HUDEP-2 (cell line): ENCODE measurements around the gene TNFRSF18.

Experiments
- DNase-seq, 76 experiments: peaks; one replicate each; lab custom pipeline; 2025; ENCODE audit not compliant: unreplicated experiment in 76 of 76; lab: John Stamatoyannopoulos, UW

TNFRSF18 gene

DNA sequence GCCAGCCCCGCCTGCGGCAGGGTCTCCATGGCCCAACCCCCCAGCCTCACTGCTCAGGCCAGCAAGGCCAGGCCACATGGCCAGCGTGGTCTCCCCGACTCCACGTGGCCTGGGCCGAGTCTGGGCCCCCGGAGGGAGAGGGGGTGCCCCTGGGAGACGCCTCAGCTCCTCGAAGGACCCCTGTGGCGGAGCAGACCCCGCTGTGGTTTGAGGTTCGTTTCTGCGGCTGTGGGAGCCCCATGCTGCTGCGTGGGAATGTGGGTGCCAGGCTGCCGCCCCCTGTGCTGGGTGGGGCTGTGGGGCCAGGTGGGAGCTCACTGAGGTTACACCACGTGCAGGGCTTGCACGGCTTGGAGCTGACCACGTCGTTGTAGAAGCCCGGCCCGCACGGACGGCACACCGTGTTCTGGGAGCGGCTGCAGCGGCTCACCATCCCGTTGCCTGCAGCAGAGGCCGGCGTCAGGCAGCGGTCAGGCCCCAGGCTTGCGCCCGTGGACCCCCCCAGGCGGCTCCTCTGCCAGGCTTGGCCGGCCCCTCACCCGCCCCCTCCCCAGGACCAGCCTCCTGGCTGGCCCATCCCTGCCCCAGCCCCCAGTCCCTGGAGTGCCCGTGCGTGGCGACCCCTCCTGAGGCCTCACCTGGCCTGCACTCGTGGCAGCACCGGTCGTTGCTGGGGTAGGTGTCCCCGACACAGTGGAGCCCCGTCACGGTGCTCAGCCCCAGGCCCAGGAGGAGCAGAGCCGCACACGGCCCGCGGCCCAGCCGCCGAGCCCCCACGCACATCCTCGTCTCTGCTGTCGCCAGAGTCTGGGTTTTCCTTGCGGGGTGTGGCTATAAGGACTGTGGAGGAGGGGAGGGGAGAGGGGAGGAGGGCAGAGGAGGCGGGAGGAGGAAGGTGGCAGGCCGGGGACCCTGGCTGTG is 7.2 kb upstream of the TNFRSF18 start, which contains the start of gene TNFRSF4:
TSS of gene TNFRSF4 (minus strand) at position 809 of the 921 bp plus-strand sequence. CDS start at position 783, 26 bp downstream.
- DNase-seq: no peak

DNA sequence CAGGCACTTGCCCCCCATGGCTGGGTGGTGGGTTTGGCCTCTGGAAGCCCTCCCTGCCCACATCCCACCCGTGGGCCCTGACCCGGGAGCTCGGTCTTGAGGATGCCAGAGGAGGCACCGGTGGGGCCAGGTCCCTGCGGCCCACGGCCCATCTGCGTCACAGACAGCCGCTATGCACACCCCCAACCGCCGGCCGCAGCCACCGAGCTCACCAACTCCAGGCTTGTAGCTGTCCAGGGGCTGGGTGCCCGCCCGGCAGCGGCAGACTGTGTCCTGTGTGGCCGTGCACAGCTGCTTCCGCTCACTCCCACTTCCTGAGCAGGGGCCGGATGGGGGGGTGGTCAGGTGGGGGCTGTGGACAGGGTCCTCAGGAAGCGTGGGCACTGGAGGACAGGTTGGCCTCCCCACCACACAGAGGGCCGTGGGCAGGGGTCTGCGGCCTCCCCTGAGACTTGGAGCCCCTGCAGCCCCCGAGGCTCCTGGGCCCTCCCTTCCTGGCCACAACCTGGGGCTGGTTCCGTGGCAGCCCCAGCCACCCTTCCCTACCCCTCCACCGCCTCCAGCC is 6.5 kb upstream of the TNFRSF18 start:
- no peak for DNase-seq

DNA sequence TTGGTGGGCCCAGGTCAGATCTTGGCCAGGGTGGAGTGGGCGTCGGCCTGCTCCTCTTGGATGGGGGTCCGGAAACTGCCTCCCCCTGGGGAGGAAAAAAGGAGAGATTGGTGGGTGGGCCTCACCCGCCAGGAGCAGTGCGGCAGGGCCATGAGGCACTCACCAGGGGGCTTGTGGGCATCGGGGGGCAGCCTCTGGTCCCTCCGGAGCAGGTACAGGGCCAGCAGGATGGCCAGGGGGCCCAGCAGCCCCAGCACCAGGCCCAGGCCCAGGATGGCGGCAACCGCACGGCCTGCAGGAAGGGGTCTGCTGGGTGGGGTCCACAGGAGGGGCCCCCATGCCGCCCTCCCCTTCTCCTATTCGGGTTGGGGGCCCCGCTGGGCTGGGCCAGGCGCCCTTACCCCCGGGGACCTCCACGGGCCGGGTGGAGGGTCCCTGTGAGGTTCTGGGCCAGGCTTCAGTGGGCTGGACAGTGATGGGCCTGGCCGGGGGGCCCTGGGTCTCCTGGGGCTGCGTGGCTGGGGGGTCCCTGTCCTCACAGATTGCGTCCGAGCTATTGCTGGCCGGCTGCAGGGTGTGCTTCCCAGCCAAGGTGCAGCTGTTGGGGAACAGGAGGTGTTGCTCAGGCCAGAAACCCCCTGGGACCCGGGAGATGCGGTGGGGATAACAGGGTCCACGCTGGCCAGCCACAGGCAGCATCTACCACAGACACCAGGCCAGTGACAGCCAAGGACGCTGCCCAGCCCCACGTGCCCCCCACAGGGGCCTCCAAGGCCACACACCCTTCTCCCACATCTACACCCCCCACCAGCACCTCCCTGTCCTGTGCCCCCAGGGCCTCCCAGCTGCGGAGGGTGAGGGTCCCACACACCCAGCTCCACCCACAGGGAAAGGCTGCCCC is 5.4 kb upstream of the TNFRSF18 start:
- DNase-seq: no peak

DNA sequence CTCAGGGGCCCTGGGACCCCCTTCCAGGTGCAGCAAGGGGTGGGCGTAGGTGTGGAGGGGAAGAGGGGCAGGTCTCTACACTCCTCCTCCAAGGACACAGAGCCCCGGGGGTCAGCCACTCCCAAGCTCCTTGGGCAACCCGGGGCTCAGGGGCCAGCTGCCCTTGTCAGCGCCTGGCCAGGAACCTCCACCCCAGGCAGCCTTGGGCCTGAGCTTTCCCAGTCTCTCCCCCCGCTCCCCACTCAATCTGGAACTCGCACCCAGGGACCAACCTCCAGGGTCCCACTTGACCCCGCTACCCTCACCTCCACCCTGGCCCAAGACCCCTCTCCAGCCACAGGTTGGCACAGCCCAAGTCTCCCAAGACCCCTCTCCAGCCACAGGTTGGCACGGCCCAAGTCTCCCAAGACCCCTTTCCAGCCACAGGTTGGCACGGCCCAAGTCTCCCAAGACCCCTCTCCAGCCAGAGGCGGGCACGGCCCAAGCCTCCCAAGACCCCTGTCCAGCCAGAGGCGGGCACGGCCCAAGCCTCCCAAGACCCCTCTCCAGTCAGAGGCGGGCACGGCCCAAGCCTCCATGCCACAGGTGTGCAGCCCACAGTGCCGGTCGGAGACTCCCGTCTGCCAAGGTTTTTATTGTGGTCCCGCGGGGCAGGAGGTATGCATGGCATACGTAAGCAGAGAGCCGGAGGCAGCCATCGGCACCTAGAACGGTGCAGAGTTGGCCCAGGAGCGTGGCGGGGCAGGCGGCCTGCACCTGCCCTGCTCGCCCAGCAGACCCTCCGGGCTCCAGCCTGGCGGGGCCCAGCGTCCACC is 4.5 kb upstream of the TNFRSF18 start:
- no peak for DNase-seq

DNA sequence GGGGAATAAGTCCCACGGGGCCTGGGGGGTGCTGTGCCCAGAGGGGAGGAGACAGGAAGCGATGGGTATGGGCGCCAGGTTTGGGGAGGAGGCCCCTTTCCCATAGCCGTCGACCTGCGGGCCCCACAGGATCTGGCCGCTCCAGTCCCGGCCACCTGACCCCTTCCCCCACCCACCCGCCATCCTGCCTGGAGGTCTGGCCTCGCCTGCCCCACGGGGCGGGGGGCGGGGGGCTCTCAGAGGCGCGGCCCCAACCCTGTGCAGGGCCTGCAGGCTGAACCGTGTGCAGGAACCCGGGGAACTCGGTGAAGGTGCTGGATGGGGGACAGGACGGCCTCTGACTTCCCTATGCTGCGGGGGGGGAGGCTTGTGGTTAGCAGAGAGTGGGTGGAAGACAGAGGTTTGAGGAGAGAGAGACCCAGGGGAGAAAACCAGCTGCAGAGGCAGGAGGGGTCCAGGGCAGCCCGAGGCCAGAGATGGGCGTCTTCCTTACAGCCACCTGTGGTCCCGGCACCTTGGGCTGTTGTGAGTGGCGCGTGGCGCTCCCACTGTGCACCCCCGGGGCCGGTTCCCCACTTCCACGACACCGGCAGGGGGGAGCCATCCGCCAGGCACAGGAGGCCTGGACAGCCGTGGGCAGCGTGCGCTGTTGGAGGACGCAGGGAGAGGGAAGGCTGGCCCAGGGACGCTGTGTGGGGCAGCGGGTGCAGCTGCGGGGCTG is 2.5 kb upstream of the TNFRSF18 start:
- peak in 15 of 76 experiments; percentile 3 to 64 (median 16) for DNase-seq

DNA sequence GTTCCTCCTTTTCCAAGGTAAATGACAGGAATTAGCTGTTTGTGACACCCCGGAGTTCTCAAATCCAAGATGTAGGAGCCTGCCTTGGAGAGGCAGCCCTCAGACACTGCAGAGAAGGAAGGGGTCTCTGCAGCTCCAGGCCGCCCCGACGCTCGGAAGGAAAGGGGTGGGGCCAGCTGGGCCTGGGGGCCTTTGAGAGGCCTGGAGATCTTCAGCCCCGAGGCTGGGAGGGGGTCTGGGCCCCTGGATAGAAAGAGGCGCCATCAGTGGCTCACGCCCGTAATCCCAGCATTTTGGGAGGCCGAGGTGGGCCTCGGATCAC is 1.1 kb upstream of the TNFRSF18 start:
- DNase-seq: no peak

DNA sequence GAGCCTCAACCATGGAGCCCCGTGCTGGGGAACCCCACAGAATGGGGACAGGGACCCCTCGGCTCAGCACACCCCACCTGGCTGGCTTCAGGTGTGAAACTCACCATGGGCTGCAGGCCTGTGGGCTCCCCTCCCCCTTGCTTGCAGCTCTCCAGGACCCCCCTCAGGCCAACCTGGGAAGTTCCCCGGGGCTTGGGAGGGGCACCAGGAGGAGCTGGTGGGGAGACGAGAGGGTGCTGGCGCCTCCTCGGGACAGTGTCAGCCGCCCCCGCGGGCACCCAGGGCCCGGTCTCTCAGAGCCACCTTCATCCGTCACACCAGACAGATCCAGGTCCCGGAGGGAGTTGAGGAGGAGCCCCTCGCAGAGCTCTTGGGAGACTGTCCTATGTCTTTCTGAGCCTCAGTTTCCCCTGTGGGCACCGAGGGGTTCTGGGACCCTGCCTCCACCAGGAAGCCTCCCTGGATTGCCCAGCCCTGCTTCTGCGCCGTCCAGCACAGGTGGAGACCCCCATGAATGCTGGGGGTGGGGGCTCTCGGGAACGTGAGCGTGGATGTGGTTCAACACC is 657 bp upstream of the TNFRSF18 start:
- no peak for DNase-seq

DNA sequence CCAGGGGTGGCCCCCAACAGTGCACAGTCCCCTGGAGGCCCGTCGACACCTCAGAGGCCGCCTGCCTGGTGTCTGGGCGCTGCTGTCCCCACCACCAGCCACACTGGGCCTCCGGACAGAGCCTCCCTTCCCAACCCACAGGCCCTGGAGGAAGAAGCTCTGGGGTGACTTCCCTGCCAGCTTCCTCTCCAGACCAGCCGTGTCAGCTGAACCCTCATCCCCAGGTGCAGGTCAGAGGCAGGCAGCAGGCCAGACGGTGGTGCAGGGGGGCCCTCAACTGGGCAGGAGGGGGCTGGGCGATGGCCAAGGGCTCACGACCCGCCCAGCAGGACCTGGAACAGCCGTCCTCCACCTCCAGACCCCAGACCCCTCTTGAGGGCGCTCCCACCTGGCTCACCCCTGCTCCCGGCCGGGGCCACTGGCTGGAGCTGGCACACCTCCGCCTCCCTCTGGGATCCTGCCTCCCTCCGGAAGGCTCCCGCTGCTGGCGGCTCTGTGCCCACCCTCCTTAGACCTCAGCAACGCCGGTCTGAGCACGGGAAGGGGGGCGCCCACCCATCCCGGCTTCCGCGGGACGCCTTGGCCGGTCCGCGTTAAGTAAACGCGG is 520 bp downstream of the TNFRSF18 start:
- DNase-seq: no peak

DNA sequence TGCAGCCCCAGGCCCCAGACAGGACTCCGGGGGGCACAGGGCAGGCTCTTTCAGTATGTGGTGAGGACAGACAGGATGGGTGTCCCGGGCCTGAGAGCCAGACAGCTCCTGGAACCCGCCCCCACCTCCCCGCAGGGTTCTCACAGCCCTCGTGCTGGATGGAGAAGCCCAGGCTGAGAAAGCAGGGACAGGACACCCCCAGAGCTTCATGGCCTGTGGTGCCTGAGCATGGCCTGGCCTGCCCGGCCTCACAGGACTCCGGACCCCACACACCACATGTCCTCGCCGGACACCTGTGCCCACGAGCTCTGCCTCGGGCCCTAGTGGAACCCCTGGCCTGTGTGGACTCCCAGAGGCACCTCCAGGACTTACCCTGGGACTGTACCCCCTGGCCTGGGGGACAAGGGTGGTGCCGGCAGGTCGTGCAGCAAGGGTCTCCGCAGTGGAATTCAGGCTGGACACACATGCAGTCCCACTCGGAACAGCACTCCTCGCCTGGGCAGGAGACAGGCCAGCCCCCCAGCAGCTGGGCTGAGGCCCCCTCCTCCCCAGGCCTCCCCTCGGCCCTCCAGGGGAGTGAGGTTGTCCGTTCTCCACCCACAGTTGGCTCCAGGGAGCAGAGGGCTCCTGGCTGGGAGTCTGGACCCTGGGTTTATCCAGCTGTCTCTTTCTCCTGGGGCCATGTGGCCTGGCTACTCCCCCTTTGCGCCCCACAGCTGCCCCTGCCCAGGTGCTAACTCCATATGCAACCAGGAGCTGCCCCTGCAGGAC is 1.2 kb downstream of the TNFRSF18 start:
- no peak for DNase-seq

DNA sequence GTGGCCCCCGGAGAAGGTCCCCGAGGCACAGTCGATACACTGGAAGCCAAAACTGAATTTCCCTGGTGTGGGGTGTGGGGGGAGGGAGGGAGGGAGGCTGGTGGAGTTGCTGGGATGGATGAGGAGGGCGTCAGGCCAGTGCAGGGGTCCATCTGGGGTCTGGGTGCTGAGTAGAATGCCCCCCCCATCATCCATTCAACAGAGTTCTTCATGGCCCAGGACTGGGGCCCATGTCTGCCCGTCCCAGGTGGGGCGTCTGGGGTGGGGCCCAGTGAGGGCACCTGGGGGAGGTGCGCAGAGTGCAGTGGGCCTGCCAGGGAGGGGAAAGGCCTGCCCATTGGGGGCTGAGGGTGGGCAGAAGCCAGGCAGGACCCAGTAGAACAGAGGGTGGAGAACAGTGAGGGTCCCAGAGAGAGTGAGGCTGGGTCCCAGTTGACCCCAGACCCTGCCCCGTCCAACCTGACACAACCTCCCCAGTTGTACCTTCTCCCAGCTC is 1.9 kb downstream of the TNFRSF18 start:
- DNase-seq: no peak

DNA sequence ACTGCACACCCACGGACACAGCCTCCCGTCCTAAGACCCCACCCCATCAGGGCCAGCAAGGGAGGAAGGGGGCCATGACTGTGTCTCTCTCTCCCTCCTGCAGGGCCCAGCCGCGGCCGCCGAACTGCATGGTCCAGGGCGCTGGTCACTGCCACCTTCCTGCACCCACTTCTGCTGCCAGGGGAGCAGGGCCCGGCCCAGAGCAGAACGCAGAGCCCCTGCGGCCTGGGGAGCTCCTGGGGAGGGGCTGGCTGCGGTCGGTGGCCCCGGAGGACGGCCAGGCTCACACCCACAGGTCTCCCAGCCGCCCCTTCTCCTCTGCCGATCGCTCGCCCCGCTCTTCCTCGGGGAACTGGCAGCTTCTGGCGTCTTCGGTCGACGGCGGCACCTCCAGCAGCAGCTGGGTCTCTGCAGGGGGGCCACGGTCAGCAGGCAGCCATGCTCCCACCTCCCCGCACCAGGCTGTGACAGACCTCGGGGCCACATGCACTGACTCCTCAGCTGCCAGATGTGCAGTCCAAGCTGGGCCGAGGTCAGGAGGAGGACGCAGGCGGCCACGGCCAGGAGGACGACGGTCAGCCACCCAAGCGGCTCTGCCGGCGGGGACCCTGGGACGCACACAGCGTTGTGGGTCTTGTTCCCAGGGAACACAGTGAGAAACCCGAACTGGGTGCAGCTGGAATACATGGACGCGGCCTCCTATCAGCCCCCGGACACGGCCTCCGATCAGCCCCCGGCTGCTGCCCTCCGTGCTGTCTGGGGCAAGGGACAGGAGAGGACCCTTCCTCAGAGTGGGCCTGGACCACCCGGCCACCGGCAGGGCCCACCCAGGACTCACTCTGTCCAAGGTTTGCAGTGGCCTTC is 2.6 kb downstream of the TNFRSF18 start:
- DNase-seq: no peak

DNA sequence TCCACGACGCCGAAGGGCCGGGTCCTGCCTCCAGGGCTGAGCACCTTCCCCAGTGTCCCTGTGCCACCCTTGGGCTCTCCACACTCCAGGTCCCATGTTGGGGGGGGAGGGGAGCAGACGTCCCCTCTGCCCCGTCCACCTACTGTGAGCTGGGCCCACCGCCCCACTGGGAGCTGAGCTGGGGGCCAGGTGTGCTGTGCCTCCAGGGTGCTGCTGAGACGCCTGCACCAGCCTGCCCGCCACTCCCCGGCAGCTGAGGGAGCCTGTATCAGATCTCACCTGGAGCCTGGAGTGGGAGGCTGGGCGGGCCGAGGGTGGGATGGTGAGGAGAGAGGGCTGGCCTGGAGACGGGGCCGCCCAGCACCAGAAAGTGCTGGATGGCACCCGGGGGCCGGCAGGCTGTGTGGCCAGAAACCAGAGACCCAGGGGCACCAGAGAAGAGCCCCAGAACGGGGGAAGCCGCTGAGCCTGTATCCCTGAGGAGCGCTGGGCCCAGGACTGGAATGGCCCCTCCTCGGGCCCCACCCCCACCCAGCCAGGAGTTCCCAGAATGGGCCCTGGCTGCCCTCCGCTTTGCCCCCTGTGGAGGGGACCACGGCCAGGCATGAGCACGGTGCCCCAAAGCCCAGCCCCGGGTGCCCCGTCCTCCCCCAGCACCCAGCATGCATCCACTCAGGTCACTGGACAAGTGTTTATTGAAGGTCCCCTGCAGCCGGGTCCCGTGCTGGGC is 3.4 kb downstream of the TNFRSF18 start:
- no peak for DNase-seq

DNA sequence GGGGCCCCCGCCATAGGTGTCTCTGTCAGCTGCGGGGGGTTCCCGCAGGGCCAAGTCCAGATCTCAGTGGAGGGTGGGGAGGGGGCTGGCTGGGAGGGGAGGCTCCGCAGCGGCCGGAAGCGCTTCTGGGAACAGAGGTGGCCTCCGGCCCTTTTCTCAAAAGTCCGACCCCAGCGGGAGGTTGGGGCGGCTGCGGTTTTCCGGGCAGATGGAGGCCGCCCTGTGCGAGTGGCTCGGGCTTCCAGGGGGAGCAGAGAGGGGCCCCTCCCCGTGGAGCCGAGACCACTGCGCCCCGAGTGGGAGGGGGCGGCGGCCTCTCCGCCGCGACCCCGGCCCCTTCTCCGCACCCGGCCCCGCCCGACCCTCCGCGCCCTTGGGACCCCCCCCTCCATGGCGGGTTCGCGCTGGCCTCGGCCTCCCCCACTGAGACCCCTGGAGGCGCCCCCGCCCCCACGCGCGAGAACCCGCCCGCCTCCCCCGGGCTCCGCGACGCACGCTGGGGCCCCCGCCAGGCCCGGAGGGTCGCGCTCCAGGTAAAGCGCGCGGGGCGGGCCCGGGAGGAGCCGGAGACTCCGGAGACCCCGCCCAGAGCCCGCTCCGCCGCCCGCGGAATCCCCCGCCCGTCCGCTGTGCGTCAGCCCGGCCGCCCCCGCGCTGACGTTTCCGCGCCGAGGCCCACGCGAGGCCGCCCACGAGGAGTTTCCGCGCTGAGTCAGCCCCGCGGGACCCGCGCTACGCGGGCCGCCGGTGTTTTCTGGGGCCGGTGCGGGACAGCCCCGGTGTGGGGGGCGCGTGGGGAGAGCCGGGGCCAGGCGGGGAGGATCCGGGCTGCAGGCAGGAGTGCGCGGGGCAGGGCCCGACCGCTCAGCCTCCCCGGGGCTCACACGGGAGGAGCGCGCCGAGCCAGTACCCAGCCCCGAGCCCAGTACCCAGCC is 5.2 kb downstream of the TNFRSF18 start:
- DNase-seq: peak in 3 of 76 experiments; percentile 6 to 49 (median 23)

DNA sequence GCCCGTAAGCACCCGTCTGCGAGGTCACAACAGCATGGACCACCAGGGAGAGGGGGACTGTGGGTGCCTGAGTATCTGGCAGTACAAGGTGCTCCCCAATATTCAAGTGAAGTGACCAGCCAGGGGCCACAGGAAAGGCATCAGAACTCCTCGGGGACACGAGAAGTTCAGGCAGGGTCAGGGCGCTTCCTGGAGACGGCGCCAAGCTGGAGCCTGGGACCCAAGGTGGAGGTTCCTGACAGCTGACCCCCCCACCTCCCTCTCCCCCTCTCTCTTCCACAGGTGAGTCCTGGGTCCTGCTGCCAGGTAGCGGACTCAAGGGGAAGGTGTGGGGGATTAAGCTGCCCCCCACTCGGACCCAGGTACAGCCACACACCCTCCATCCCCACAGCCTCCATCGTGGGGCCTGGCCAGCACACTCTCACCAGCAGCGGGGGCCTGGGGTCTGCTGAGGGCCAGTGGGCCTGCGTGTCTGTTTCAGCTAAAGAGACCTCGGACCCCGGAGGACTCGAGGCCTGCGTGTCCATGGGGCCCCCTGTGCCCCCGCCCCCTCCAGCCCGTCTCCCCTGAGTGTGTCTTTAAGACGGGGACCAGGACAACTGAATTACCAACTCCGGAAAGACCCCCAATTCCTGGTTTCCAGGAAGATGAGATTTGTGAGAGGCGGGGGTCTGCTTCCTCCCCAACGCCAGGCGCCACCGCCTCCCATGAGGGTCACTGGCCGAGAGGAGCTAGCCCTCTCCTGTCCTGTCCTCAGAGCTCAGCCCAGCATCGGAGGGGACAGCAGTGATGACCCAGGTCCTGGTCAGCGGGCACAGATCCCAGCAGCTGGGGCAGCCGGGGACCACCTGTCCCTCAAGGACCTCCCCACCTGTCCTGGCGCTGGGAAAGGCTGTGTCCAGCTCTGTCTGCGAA is 6.2 kb downstream of the TNFRSF18 start:
- no peak for DNase-seq
